ENCODE measurements around the gene TOX4.
"Not testable (repeated sequence)": the region's sequence is repeated elsewhere in the genome, so short reads cannot be mapped to it uniquely, and the experiment has no call there.

TOX4 gene

GRCh38 chr14:21541413-21542074 lies 64.5 kb downstream of the TOX4 start:
- no peak overlapping the region for H3K27ac ChIP-seq
- no peak overlapping the region for H3K4me2 ChIP-seq (ENCODE audit: low read length)
- TF ChIP-seq CTCF (IDR thresholded peaks at IDR 0.05), result no peak
- no peak overlapping the region for H3K4me3 ChIP-seq (ENCODE audit: low read depth, low read length)
- no peak overlapping the region for H2AFZ ChIP-seq
- no peaks in the 10 kb centered on the region for H3K9me3 ChIP-seq (ENCODE audit: control insufficient read depth, low read length)
- H3K9ac ChIP-seq, result no peak overlapping the region
- H3K36me3 ChIP-seq (ENCODE audit: control insufficient read depth, insufficient read depth, low read length), result no peaks in the 10 kb centered on the region
- no peaks in the 10 kb centered on the region for H3K79me2 ChIP-seq
- H3K27me3 ChIP-seq (ENCODE audit: control insufficient read depth, insufficient read depth, low read length), result no peaks in the 10 kb centered on the region
- peaks cover 6% of the 10 kb centered on the region for H3K4me1 ChIP-seq

GRCh38 chr14:21543521-21543960 lies 66.5 kb downstream of the TOX4 start:
- Histone ChIP-seq H3K4me1 (no peaks in the 10 kb centered on the region), H3K4me3 (ENCODE audit: low read depth, low read length) (no peak overlapping the region), H3K27ac (no peak overlapping the region), H3K4me2 (ENCODE audit: low read length) (no peak overlapping the region), H3K79me2 (no peaks in the 10 kb centered on the region), H3K36me3 (ENCODE audit: control insufficient read depth, insufficient read depth, low read length) (no peaks in the 10 kb centered on the region), H3K9ac (no peak overlapping the region), H3K9me3 (ENCODE audit: control insufficient read depth, low read length) (no peaks in the 10 kb centered on the region), H2AFZ (no peak overlapping the region), H3K27me3 (ENCODE audit: control insufficient read depth, insufficient read depth, low read length) (no peaks in the 10 kb centered on the region)
- no peak for TF ChIP-seq CTCF (IDR thresholded peaks at IDR 0.05)

- H2AFZ ChIP-seq, result no peak overlapping the region
- no peaks in the 10 kb centered on the region for H3K36me3 ChIP-seq (ENCODE audit: control insufficient read depth, insufficient read depth, low read length)
- TF ChIP-seq CTCF (IDR thresholded peaks at IDR 0.05), result no peak
- no peaks in the 10 kb centered on the region for H3K79me2 ChIP-seq
- no peak overlapping the region for H3K4me3 ChIP-seq (ENCODE audit: low read depth, low read length)
- no peak overlapping the region for H3K9ac ChIP-seq
- H3K4me1 ChIP-seq, result no peaks in the 10 kb centered on the region
- H3K9me3 ChIP-seq (ENCODE audit: control insufficient read depth, low read length), result no peaks in the 10 kb centered on the region
- H3K4me2 ChIP-seq (ENCODE audit: low read length), result no peak overlapping the region
- H3K27me3 ChIP-seq (ENCODE audit: control insufficient read depth, insufficient read depth, low read length), result no peaks in the 10 kb centered on the region
- no peak overlapping the region for H3K27ac ChIP-seq
These were observed 67.0 kb downstream of the TOX4 start for GRCh38 chr14:21543963-21544362.

GRCh38 chr14:21544588-21544987 lies 67.6 kb downstream of the TOX4 start:
- H3K9ac ChIP-seq; H3K27ac ChIP-seq; H3K36me3 ChIP-seq (ENCODE audit: control insufficient read depth, insufficient read depth, low read length); H3K27me3 ChIP-seq (ENCODE audit: control insufficient read depth, insufficient read depth, low read length); H3K4me2 ChIP-seq (ENCODE audit: low read length); H3K4me3 ChIP-seq (ENCODE audit: low read depth, low read length); H3K9me3 ChIP-seq (ENCODE audit: control insufficient read depth, low read length); H3K4me1 ChIP-seq; H3K79me2 ChIP-seq; H2AFZ ChIP-seq: not testable (repeated sequence)
